BE2C (cell line): Measurements from ENCODE around the gene DAND5.
"Not testable (repeated sequence)": the region's sequence is repeated elsewhere in the genome, so short reads cannot be mapped to it uniquely, and the experiment has no call there.

ENCODE experiments used
- DNase-seq: peaks from one replicate; pipeline ENCODE4 v3.0.0-alpha.2; 2020
- H3K27me3 ChIP-seq: fragments of 250-450 bp; sonication (Bioruptor Pico); 2 replicates; pipeline ENCODE4 v1.5.1; 2020; ENCODE audit warnings: mild to moderate bottlenecking
- H3K36me3 ChIP-seq: fragments of 250-450 bp; sonication (Bioruptor Pico); 2 replicates; pipeline ENCODE4 v1.5.1; 2020; ENCODE audit warnings: mild to moderate bottlenecking
- H3K4me1 ChIP-seq: fragments of 250-450 bp; sonication (Bioruptor Pico); 2 replicates; pipeline ENCODE4 v1.5.1; 2020
- H3K4me3 ChIP-seq: 2 replicates; pipeline ENCODE4 v1.5.1; 2011; ENCODE audit warnings: low read depth, low read length
- H3K9me3 ChIP-seq: fragments of 250-450 bp; sonication (Bioruptor Pico); 2 replicates; pipeline ENCODE4 v1.5.1; 2020
- TF ChIP-seq, protein P1 (sequence below): IDR thresholded peaks from 2 replicates; pipeline ENCODE4 v1.5.1; 2012; ENCODE audit warnings: mild to moderate bottlenecking, low read depth, low read length

Gene DAND5

DNA sequence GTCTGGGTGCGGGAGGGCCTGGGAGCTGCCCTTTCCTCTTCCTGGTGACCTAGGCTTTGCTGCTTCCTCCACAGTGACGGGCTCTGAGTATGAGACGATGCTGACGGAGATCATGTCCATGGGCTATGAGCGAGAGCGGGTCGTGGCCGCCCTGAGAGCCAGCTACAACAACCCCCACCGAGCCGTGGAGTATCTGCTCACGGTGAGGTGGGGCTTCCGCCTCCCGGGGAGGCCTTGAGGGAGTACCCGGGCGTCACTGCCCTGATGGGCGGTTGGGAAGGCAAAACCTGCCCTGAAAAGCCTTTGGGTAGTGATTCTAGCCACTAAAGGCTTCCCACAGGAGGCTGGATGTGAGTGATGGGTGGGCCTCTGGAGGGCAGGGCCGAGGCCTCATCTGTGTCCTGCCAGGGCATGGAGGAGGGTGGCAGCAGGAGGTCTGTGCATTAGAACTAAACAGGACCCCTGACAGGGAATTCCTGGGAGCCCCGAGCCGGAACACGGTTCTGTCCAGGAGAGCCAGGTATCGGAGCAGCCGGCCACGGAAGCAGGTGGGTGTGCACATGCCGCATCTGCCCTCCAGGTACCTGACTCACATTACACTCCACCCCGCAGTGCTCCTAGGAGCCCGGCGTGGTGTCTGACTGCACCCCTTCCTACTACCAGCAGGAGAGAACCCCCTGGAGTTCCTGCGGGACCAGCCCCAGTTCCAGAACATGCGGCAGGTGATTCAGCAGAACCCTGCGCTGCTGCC, 20.6 kb upstream of the DAND5 start:
- H3K4me3 ChIP-seq = no peak overlapping the region
- no peak for DNase-seq
- peaks cover 15% of the 10 kb centered on the region for H3K4me1 ChIP-seq
- H3K36me3 ChIP-seq = peaks cover 77% of the 10 kb centered on the region
- no peaks in the 10 kb centered on the region for H3K27me3 ChIP-seq
- TF ChIP-seq, protein P1, sequence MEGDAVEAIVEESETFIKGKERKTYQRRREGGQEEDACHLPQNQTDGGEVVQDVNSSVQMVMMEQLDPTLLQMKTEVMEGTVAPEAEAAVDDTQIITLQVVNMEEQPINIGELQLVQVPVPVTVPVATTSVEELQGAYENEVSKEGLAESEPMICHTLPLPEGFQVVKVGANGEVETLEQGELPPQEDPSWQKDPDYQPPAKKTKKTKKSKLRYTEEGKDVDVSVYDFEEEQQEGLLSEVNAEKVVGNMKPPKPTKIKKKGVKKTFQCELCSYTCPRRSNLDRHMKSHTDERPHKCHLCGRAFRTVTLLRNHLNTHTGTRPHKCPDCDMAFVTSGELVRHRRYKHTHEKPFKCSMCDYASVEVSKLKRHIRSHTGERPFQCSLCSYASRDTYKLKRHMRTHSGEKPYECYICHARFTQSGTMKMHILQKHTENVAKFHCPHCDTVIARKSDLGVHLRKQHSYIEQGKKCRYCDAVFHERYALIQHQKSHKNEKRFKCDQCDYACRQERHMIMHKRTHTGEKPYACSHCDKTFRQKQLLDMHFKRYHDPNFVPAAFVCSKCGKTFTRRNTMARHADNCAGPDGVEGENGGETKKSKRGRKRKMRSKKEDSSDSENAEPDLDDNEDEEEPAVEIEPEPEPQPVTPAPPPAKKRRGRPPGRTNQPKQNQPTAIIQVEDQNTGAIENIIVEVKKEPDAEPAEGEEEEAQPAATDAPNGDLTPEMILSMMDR = no peak
- H3K9me3 ChIP-seq = no peaks in the 10 kb centered on the region

DNA sequence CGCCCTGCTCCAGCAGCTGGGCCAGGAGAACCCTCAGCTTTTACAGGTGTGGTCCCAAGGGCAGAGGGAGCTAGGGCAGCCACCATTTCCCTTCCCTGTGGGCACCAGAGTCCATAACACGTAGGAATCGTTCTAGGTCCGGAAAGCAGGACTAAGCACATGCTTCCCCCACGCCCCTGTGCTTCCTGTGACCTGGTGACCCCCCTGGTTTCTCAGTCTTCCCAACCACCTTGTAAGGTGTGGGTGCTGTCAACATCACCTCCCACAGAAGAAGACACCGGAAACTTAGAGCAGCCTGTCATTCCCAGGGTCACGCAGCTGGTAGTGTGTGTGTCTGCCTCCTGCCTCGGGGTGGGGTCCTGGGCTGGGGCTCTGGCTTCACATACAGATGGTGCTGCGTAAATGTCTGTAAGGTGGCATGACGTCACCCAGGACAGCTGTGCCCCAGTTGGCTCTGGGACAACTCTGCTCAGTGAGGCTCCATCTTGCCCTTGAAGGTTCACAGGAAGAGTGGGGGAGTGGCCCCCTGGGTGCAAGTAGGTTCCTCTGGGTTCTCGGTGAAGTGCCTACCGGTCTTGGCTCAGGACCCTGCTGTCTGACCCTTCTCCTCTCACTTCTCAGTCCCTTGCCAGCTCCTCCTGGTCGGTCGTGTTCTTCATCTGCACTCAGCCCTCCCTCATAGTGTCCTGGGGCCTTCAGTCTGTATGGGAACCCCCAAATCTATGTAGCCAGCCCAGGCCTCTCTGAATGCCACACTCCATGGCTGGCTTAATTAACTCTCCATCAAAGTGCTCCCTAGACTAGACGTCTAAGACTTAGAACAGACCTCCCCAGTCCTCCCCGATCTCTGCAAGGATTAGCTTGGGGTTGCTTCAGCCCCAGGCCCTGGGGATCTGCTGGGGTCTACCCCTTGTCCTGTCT, 19.8 kb upstream of the DAND5 start:
- peaks cover 23% of the 10 kb centered on the region for H3K4me1 ChIP-seq
- DNase-seq = no peak
- H3K27me3 ChIP-seq = no peaks in the 10 kb centered on the region
- peaks cover 80% of the 10 kb centered on the region for H3K36me3 ChIP-seq
- H3K9me3 ChIP-seq = no peaks in the 10 kb centered on the region
- H3K4me3 ChIP-seq = no peak overlapping the region
- TF ChIP-seq, protein P1 = no peak

DNA sequence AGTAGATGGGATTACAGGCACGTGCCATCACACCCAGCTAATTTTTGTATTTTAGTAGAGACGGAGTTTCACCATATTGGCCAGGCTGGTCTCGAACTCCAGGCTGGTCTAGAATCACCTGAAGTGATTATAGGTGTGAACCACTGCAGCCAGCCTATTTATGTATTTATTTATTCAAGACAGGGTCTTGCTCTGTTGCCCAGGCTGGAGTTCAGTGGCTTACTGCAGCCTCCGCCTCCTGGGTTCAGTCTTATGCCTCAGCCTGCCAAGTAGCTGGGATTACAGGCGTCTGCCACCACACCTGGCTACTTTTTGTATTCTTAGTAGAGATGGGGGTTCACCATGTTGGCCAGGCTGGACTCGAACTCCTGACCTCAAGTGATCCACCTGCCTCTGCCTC, 17.3 kb upstream of the DAND5 start:
- Histone ChIP-seq H3K36me3 (peaks cover 78% of the 10 kb centered on the region), H3K4me1 (peaks cover 32% of the 10 kb centered on the region)
- not testable (repeated sequence) for DNase-seq, H3K4me3 ChIP-seq, H3K27me3 ChIP-seq, H3K9me3 ChIP-seq

DNA sequence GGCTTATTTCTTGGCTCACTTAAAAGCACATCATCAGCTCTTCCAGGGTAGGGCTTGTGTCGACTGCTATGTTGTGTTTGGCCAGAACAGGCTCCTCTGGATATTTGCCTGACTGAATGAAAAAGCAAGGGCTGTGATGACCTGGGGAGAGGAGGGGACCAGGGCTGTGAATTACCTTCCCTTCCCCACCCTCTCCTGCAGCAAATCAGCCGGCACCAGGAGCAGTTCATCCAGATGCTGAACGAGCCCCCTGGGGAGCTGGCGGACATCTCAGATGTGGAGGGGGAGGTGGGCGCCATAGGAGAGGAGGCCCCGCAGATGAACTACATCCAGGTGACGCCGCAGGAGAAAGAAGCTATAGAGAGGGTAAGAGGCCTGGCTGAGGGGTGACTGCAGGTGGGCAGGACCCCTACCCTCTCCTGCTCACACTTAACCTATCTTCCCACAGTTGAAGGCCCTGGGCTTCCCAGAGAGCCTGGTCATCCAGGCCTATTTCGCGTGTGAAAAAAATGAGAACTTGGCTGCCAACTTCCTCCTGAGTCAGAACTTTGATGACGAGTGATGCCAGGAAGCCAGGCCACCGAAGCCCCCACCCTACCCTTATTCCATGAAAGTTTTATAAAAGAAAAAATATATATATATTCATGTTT, 16.8 kb upstream of the DAND5 start:
- H3K4me1 ChIP-seq = peaks cover 32% of the 10 kb centered on the region
- peaks cover 75% of the 10 kb centered on the region for H3K36me3 ChIP-seq
- no peaks in the 10 kb centered on the region for H3K27me3 ChIP-seq
- no peaks in the 10 kb centered on the region for H3K9me3 ChIP-seq
- TF ChIP-seq, protein P1 = no peak
- H3K4me3 ChIP-seq = no peak overlapping the region
- DNase-seq = peak; percentile 70

DNA sequence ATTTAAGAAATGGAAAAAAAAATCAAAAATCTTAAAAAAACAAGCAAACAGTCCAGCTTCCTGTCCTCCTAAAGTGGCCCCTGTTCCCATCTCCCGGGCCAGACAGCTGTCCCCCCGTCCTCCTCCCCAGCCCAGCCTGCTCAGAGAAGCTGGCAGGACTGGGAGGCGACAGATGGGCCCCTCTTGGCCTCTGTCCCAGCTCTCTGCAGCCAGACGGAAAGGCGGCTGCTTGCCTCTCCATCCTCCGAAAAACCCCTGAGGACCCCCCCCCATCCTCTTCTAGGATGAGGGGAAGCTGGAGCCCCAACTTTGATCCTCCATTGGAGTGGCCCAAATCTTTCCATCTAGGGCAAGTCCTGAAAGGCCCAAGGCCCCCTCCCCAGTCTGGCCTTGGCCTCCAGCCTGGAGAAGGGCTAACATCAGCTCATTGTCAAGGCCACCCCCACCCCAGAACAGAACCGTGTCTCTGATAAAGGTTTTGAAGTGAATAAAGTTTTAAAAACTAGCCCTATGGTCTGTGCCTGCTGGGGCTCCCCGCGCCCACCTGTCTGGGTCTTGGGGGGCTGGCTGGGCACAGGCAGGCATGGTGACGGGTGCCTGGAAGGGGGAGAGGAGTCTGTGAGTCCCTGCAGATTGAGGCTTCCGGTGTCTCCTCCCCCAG, 16.1 kb upstream of the DAND5 start:
- Histone ChIP-seq H3K4me1 (peaks cover 32% of the 10 kb centered on the region), H3K4me3 (peak overlapping the region; percentile 21; the same call in 1 of the 2 replicates), H3K9me3 (no peaks in the 10 kb centered on the region), H3K27me3 (no peaks in the 10 kb centered on the region), H3K36me3 (peaks cover 68% of the 10 kb centered on the region)
- TF ChIP-seq, protein P1 = no peak
- DNase-seq = peak; percentile 75
